SH-SY5Y (cell line): ENCODE measurements around the gene DDX43.

Experiments used
- GATA2 ChIP-seq: IDR thresholded peaks from 2 replicates; pipeline ENCODE4 v1.6.1; 2011; ENCODE audit warnings: mild to moderate bottlenecking, low read depth, low read length
- GATA3 ChIP-seq: IDR thresholded peaks from 2 replicates; pipeline ENCODE4 v1.6.1; 2011; ENCODE audit warnings: low read depth, mild to moderate bottlenecking, low read length, moderate library complexity

- no peak for TF ChIP-seq GATA2
- no peak for TF ChIP-seq GATA3
These were observed 46.0 kb upstream of the DDX43 start for GRCh38 chr6:73348550-73349204.
